Stimulated activated naive CD4-positive, alpha-beta T cell (primary cell): ENCODE data around the gene UNC93A.
"Not testable (repeated sequence)": the region's sequence is repeated elsewhere in the genome, so short reads cannot be mapped to it uniquely, and the experiment has no call there.

Experiments
- DNase-seq, 6 experiments: peaks; one replicate each; lab custom pipeline; 2025; lab: John Stamatoyannopoulos, UW

Gene UNC93A

DNA sequence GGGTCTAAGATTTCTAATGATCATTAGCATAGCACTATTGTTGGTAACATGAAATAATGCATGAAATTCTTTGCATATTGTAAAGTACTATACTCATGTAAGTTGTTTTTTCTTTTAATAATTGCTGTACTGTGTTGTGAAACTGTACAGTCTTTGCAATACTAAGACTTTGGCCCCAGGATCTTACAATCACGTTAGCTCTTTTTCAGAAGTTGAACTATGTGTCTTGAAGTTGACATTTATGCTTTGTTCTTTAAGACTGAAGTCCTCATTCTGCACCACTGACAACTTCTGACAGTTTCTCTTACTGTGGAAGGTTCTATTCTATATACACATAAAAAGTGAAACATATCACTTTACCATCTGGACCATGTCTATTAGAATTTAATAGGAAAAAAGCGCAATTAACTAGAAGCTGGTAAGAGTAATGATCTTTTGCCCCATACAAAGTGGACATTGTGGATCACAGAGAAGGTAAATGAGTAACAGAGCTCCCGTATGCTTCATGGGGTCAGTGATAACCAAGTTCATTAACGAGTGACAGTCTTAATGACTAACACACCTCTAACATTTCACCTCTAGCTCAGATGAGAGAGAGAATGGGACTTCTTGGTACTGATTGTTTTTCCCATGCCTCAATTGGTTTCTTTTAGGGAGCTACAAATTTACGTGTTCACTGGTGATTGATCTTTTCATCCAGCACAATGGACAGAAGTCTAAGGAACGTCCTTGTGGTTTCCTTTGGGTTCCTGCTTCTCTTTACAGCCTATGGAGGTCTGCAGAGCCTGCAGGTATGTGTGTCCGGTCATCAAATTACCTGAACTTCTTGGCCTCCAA, at the start of gene UNC93A:
TSS of gene UNC93A (plus strand) at position 530 of the 837 bp plus-strand sequence. CDS start at position 705, 175 bp downstream.
- DNase-seq: no peak

DNA sequence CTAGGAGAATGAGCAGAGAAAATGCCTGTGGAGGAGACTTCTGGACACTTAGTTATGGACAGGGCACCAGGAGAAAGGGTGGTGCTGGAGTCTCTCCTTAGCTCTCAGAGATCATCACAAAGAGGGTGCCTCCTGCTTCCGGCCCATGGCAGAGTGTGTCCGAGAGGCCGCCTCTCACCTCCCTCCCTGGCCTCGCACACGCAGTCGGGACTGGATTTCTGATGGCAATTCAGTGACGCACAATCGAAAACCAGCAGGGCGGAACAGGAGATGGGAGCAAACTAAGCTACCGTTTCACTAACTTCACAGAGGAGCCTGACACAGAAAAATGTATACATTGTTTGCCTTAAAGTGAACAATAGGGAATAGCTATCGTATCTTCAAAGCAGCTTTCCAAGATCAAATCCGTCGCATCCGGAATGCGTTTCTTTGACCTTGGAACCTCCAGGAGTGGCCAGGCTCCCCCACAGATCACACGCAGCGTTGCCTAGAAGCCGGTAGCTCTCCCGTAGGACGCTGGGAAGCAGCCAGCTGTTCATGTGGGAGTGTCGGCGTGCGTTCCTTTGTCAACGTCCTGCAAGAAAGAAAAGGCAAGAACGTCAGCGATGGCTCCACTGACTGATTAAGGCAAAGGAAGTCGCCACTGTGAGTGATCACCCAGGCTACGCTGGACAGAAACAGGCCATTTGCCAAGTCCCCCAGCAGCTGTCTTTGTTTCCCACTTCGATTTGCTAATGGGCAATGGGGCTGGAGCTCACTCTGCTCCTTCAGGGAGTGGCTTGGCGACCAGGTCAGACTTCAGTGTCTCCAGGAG, 49.6 kb upstream of the UNC93A start:
- not testable (repeated sequence) for DNase-seq

DNA sequence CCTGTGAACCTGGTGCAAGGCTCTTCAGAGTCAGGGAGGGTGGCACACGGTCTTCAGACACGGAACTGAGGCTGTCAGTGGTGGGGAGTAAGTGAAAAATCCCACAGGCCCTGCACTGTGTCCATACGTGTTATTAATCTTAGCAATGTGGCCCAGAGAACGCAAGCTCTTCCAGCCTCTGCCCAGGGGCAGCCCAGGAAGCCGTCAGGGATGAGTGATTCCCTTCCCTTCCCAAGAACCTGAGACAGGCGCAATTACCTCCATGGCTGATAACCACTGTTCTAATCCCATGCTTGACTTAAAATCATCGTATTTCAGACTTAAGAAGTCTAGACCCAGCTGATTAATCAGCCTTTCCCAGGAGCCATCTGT, 49.0 kb upstream of the UNC93A start:
- not testable (repeated sequence) for DNase-seq

GRCh38 chr6:167242511-167243051, 48.5 kb upstream of the UNC93A start:
- DNase-seq: not testable (repeated sequence)

DNA sequence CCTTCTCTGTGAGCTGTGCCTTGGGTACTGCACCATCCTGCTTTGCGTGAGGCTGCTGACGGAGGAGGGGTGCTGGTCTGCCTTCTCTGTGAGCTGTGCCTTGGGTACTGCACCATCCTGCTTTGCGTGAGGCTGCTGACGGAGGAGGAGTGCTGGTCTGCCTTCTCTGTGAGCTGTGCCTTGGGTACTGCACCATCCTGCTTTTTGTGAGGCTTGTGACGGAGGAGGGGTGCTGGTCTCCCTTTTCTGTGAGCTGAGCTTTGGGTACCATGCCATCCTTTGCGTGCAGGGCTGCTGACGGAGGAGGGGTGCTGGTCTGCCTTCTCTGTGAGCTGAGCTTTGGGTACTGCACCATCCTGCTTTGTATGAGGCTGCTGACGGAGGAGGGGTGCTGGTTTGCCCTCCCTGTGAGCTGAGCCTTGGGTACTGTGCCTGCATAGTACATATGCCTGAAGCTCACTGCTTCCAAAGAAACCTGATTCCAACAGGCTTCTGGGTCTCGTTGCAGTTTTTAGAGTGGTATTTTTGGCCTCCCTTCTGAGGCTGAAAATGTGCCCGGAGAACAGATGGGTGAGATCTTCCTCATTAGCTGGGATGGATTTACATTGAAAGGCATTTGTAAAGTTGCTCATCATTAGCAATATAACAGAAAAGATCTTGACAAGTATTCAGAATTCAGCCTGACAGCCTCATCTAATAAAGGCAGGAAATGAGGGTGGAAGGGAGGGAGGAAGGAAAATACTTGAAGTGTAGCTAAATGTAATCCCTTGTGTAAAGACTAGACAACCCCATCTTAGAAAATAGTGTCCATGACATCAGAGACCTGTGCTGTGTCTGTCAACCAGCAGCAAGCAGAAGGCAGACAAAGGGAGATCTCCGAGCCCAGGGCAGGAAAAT, 46.8 kb upstream of the UNC93A start:
- DNase-seq: no peak

GRCh38 chr6:167244991-167245390, 46.1 kb upstream of the UNC93A start:
- no peak for DNase-seq

DNA sequence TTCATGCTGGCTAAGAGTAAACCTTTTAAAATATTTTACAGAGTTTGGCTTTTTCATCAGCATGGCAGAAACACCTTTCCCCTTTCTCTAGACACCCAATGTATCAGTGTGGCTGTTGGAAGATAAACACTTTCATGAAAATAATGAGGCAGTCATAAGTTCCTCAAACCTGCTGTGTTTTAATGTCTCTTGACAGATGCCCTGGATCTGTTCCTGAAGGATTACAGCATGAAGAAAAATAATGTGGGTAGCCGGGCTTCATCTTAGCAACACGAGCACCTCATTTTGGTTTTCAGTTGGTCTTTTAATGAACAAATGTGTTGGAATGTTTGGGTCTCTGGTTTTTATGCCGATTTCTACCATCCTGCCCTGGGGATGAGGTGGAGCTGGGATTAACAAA, 45.5 kb upstream of the UNC93A start:
- no peak for DNase-seq

DNA sequence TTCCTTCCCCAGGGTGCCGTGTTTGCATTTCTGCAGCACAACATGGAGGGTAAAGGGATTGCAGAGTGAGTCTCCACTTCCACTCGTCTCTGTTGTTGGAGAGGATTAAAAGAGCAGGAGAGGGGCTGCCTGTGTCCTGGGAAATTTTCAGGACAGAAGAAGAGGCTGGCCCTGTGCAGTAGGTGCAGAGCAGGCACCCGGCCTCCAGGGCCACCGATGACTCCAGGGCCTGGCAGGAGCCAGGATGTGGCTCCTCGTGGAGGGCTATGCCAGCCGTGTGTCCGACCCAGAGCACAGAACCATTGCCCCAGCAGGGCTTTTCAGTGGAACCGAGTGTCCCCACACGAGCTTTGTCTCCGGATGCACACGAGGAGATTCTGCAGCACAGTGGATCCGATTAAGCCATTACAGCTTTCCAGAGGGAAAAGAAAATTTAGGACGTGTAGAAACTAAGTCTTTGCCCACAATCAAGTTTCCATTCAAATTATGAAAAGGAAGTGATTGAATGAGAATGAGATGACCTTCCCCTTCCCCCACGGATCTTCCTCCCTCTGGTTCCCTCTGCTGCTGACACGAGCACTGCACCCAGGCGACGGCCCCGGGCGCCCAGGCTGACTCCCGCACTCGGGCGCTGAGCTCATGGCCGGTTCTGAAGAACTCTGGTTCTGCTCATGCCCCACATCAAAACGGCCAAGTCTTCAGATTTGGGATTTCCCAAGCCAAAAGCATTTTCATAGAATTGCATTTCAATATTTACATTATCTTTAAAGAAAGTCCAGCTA, 43.1 kb upstream of the UNC93A start:
- DNase-seq: no peak

- not testable (repeated sequence) for DNase-seq
These were observed 42.1 kb upstream of the UNC93A start for GRCh38 chr6:167248878-167249455.

GRCh38 chr6:167252271-167252670, 38.8 kb upstream of the UNC93A start:
- DNase-seq: no peak

DNA sequence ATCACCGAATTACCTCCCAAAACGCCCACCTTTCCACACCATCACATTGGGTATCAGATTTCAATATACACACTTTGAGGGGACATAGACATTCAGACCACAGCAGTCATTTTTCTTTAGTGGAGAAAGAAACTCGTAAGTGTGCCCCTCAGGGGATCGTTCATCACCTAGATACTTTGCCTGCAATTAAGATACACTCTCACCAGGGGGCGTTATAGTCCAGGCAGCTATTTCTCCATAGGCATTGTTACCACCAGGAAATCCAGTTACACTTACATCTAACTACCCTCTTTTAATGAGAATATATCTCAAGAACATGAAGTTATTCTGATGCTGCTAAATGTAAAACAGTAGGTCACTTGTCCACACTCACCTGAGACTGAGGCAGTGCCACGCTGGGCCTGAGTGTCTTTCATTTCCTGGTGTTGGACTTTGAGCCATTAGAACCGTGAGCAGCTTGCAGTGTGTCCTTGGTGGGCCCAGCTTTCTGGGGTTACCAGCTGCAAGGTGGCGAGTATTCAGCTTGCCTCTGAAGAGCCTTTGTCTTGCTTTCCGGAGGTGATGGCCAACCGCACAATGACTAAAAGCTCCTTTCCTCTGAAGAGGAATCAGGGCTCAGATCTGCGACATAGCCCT, 35.1 kb upstream of the UNC93A start:
- DNase-seq: no peak

GRCh38 chr6:167258646-167259045, 32.5 kb upstream of the UNC93A start:
- no peak for DNase-seq

DNA sequence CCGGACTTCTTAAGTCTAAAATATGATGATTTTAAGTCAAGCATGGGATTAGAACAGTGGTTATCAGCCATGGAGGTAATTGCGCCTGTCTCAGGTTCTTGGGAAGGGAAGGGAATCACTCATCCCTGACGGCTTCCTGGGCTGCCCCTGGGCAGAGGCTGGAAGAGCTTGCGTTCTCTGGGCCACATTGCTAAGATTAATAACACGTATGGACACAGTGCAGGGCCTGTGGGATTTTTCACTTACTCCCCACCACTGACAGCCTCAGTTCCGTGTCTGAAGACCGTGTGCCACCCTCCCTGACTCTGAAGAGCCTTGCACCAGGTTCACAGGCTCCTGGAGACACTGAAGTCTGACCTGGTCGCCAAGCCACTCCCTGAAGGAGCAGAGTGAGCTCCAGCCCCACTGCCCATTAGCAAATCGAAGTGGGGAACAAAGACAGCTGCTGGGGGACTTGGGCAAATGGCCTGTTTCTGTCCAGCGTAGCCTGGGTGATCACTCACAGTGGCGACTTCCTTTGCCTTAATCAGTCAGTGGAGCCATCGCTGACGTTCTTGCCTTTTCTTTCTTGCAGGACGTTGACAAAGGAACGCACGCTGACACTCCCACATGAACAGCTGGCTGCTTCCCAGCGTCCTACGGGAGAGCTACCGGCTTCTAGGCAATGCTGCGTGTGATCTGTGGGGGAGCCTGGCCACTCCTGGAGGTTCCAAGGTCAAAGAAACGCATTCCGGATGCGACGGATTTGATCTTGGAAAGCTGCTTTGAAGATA, 24.9 kb upstream of the UNC93A start:
- not testable (repeated sequence) for DNase-seq

GRCh38 chr6:167266830-167267555, 24.1 kb upstream of the UNC93A start:
- DNase-seq: no peak

DNA sequence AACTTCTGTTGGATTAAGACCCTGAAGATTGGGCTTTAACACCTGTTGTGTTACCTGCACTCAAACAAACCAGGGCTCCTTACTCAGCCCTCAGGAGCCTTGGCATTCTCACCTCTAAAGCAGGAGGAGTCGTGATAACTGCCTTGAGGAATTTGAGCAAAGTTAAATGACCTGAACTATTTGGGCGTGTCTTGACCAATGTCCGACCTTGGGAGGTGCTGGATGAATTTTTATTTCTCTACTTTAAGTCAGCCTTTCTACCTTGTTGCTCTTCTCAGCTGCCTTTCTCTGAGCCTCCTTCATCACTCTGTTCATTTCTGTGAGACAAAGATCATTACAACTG, 23.6 kb upstream of the UNC93A start:
- not testable (repeated sequence) for DNase-seq

GRCh38 chr6:167267921-167268401, 23.2 kb upstream of the UNC93A start:
- DNase-seq: no peak

- no peak for DNase-seq
These were observed 22.3 kb upstream of the UNC93A start for GRCh38 chr6:167268683-167269280.
